Measurements from ENCODE around the gene ITGB8. TPM values are rescaled to one million over a fixed set of nuclear protein-coding genes. Genes with fewer than 3 reads are reported as not detected.

Gene ITGB8
- polyA plus RNA-seq, 1 donor from 2014 or later, result 12.2 TPM

DNA sequence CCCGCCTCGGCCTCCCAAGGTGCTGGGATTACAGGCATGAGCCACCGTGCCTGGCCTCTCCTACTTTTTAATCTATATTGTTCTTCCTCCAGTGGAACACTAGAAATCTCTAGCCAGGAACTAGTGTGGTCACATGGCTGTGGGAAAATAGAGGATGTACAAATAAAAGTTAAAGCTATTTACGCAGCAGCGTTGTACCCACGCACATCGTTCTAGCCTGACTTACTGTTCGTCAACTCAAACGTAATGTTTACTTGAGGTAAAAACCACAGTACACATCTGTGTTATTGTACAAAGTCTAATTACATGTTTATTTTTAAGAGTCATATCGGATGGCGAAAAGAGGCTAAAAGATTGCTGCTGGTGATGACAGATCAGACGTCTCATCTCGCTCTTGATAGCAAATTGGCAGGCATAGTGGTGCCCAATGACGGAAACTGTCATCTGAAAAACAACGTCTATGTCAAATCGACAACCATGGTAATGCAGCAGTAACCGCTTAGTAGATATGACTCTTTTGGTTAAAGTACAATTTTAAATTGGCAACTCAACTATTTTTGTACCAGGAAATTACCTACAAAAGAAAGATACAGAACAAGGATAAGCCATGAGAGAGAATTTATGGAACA, 50.8 kb downstream of the ITGB8 start:
- no peaks in the 10 kb centered on the region for H3K79me2 ChIP-seq (replicated peaks; ENCODE audit: insufficient read depth, low read length)
- H2AFZ ChIP-seq (ENCODE audit: low read depth, low read length), result no peak overlapping the region
- H3K4me3 ChIP-seq (ENCODE audit: low read length), result no peak overlapping the region
- H3K9ac ChIP-seq (ENCODE audit: low read length), result no peak overlapping the region
- H3K9me3 ChIP-seq (ENCODE audit: low read length), result no peaks in the 10 kb centered on the region
- H3K27ac ChIP-seq (ENCODE audit: low read length), result no peak overlapping the region
- H3K4me2 ChIP-seq (ENCODE audit: low read length), result no peak overlapping the region
- H3F3A ChIP-seq (ENCODE audit: insufficient read depth, low read length, poor library complexity, severe bottlenecking), result no peaks in the 10 kb centered on the region
- no peaks in the 10 kb centered on the region for H4K20me1 ChIP-seq (ENCODE audit: insufficient read depth)
- no peaks in the 10 kb centered on the region for H3K27me3 ChIP-seq (ENCODE audit: insufficient read depth, low read depth, low read length)
- no peaks in the 10 kb centered on the region for H3K36me3 ChIP-seq (ENCODE audit: insufficient read depth, low read length)
- TF ChIP-seq EZH2 (IDR thresholded peaks at IDR 0.05; ENCODE audit: borderline replicate concordance, insufficient read depth, low read length, poor library complexity, severe bottlenecking) (no peak), POLR2AphosphoS5 (IDR thresholded peaks at IDR 0.05) (no peak), EP300 (conservative IDR thresholded peaks at IDR 0.05; ENCODE audit: poor library complexity, severe bottlenecking) (no peak), TAF1 (IDR thresholded peaks at IDR 0.05; ENCODE audit: low read depth) (no peak), MXI1 (conservative IDR thresholded peaks at IDR 0.05; ENCODE audit: poor library complexity, severe bottlenecking) (no peak), RAD21 (conservative IDR thresholded peaks at IDR 0.05) (no peak), SMC3 (conservative IDR thresholded peaks at IDR 0.05; ENCODE audit: poor library complexity) (no peak)
- TF ChIP-seq, protein P1, sequence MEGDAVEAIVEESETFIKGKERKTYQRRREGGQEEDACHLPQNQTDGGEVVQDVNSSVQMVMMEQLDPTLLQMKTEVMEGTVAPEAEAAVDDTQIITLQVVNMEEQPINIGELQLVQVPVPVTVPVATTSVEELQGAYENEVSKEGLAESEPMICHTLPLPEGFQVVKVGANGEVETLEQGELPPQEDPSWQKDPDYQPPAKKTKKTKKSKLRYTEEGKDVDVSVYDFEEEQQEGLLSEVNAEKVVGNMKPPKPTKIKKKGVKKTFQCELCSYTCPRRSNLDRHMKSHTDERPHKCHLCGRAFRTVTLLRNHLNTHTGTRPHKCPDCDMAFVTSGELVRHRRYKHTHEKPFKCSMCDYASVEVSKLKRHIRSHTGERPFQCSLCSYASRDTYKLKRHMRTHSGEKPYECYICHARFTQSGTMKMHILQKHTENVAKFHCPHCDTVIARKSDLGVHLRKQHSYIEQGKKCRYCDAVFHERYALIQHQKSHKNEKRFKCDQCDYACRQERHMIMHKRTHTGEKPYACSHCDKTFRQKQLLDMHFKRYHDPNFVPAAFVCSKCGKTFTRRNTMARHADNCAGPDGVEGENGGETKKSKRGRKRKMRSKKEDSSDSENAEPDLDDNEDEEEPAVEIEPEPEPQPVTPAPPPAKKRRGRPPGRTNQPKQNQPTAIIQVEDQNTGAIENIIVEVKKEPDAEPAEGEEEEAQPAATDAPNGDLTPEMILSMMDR (IDR thresholded peaks at IDR 0.05; ENCODE audit: poor library complexity, severe bottlenecking), result no peak
- TF ChIP-seq, protein P2, sequence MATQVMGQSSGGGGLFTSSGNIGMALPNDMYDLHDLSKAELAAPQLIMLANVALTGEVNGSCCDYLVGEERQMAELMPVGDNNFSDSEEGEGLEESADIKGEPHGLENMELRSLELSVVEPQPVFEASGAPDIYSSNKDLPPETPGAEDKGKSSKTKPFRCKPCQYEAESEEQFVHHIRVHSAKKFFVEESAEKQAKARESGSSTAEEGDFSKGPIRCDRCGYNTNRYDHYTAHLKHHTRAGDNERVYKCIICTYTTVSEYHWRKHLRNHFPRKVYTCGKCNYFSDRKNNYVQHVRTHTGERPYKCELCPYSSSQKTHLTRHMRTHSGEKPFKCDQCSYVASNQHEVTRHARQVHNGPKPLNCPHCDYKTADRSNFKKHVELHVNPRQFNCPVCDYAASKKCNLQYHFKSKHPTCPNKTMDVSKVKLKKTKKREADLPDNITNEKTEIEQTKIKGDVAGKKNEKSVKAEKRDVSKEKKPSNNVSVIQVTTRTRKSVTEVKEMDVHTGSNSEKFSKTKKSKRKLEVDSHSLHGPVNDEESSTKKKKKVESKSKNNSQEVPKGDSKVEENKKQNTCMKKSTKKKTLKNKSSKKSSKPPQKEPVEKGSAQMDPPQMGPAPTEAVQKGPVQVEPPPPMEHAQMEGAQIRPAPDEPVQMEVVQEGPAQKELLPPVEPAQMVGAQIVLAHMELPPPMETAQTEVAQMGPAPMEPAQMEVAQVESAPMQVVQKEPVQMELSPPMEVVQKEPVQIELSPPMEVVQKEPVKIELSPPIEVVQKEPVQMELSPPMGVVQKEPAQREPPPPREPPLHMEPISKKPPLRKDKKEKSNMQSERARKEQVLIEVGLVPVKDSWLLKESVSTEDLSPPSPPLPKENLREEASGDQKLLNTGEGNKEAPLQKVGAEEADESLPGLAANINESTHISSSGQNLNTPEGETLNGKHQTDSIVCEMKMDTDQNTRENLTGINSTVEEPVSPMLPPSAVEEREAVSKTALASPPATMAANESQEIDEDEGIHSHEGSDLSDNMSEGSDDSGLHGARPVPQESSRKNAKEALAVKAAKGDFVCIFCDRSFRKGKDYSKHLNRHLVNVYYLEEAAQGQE (IDR thresholded peaks at IDR 0.05; ENCODE audit: borderline replicate concordance), result no peak
- no peaks in the 10 kb centered on the region for H3K9me2 ChIP-seq (ENCODE audit: insufficient read depth, low read length)

DNA sequence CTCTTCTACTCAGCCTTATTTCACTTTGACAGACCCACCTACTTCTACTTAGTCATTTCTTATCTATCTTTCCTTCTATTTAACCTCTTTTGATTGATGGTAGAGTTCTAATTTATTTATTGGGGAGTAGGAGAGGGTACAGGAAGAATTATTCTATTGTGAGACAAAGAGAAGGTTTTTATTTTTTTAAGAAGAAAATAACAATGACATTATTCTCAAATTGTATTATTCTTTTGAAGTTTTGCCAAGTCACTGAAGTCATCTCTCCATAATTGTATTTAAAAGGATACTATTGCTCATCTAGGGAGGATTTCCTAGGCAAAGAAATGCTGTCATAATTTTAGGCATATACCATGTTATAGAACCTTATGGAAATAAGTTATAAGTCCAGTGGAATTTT, 52.7 kb downstream of the ITGB8 start:
- no peak overlapping the region for H2AFZ ChIP-seq (ENCODE audit: low read depth, low read length)
- H3K79me2 ChIP-seq (replicated peaks; ENCODE audit: insufficient read depth, low read length), result no peaks in the 10 kb centered on the region
- H3K36me3 ChIP-seq (ENCODE audit: insufficient read depth, low read length), result no peaks in the 10 kb centered on the region
- TF ChIP-seq POLR2AphosphoS5 (IDR thresholded peaks at IDR 0.05) (no peak), EZH2 (IDR thresholded peaks at IDR 0.05; ENCODE audit: borderline replicate concordance, insufficient read depth, low read length, poor library complexity, severe bottlenecking) (no peak), MXI1 (conservative IDR thresholded peaks at IDR 0.05; ENCODE audit: poor library complexity, severe bottlenecking) (no peak), TAF1 (IDR thresholded peaks at IDR 0.05; ENCODE audit: low read depth) (no peak), RAD21 (conservative IDR thresholded peaks at IDR 0.05) (no peak), EP300 (conservative IDR thresholded peaks at IDR 0.05; ENCODE audit: poor library complexity, severe bottlenecking) (no peak), SMC3 (conservative IDR thresholded peaks at IDR 0.05; ENCODE audit: poor library complexity) (no peak)
- TF ChIP-seq, protein P1 (IDR thresholded peaks at IDR 0.05; ENCODE audit: poor library complexity, severe bottlenecking), result no peak
- TF ChIP-seq, protein P2 (IDR thresholded peaks at IDR 0.05; ENCODE audit: borderline replicate concordance), result no peak
- H3K27me3 ChIP-seq (ENCODE audit: insufficient read depth, low read depth, low read length), result no peaks in the 10 kb centered on the region
- H3K9me3 ChIP-seq (ENCODE audit: low read length), result no peaks in the 10 kb centered on the region
- H3K9ac ChIP-seq (ENCODE audit: low read length), result no peak overlapping the region
- H3K9me2 ChIP-seq (ENCODE audit: insufficient read depth, low read length), result no peaks in the 10 kb centered on the region
- no peaks in the 10 kb centered on the region for H3F3A ChIP-seq (ENCODE audit: insufficient read depth, low read length, poor library complexity, severe bottlenecking)
- H4K20me1 ChIP-seq (ENCODE audit: insufficient read depth), result no peaks in the 10 kb centered on the region
- no peak overlapping the region for H3K27ac ChIP-seq (ENCODE audit: low read length)
- H3K4me3 ChIP-seq (ENCODE audit: low read length), result no peak overlapping the region
- no peak overlapping the region for H3K4me2 ChIP-seq (ENCODE audit: low read length)
